Measurements from ENCODE around the gene NUDT2. TPM values are rescaled to one million over a fixed set of nuclear protein-coding genes. Genes with fewer than 3 reads are reported as not detected.

Gene NUDT2
- polyA plus RNA-seq, 1 of the 3 experiments (the other 2 are of a cell fraction): 47.8 TPM

- H3K9ac ChIP-seq: no peak overlapping the region
- 57% methylated on average over 3 of the region's 3 CpGs for WGBS (ENCODE audit: low lambda C conversion rate)
- no peak for TF ChIP-seq FOSL2 (IDR thresholded peaks at IDR 0.05; ENCODE audit: borderline replicate concordance, low read depth)
- TF ChIP-seq, protein P1, sequence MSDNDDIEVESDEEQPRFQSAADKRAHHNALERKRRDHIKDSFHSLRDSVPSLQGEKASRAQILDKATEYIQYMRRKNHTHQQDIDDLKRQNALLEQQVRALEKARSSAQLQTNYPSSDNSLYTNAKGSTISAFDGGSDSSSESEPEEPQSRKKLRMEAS (IDR thresholded peaks at IDR 0.05; ENCODE audit: low read depth): no peak
- TF ChIP-seq EP300 (IDR thresholded peaks at IDR 0.05; ENCODE audit: borderline replicate concordance in 1 of 2, low read depth in 1 of 2, low read length in 1 of 2): no peak
- no peak for TF ChIP-seq MEF2A (IDR thresholded peaks at IDR 0.05; ENCODE audit: borderline replicate concordance, low read depth)
- no peak for TF ChIP-seq ELF1 (IDR thresholded peaks at IDR 0.05)
- no peak for TF ChIP-seq SMC3 (IDR thresholded peaks at IDR 0.05; ENCODE audit: low read depth, low read length)
- no peak for TF ChIP-seq USF1 (IDR thresholded peaks at IDR 0.05; ENCODE audit: borderline replicate concordance, low read depth)
- peaks cover 6 to 10% of the 10 kb centered on the region in 2 experiments for H3K36me3 ChIP-seq (replicated peaks in 1 of 2; ENCODE audit: control insufficient read depth in 1 of 2, insufficient read depth in 2 of 2, low read length in 1 of 2)
- no peaks in the 10 kb centered on the region; the same call in 1 of the 2 replicates for H4K20me1 ChIP-seq (ENCODE audit: insufficient read depth)
- H3K4me3 ChIP-seq (ENCODE audit: low read depth in 2 of 2, low read length in 1 of 2): no peak overlapping the region
- no peak overlapping the region for H2AFZ ChIP-seq (ENCODE audit: low read depth)
- peaks cover 6% of the 10 kb centered on the region for H3F3A ChIP-seq (replicated peaks; ENCODE audit: insufficient read depth)
- peaks cover 0 to 4% of the 10 kb centered on the region in 2 experiments; a peak in 1 of 4 replicates for H3K4me1 ChIP-seq (ENCODE audit: control insufficient read depth in 1 of 2, insufficient read depth in 2 of 2, low read depth in 1 of 2, low read length in 1 of 2)
- H3K4me2 ChIP-seq: no peak overlapping the region
- H3K9me3 ChIP-seq: no peaks in the 10 kb centered on the region
- H3K79me2 ChIP-seq (ENCODE audit: insufficient read depth): peaks cover 46% of the 10 kb centered on the region; the same call in 1 of the 2 replicates
- ChIA-PET CTCF (interaction anchor here (1.2 to 6.7 kb wide), 12 partner anchors 7 to 300 kb away, joined by 3 to 149 read pairs (median 12); partner anchors contain the start of gene MYORG), POLR2A (interaction anchor here (0.6 kb wide), 1 partner anchor 97 kb away, joined by 3 read pairs; no protein-coding TSS in a partner anchor)
- no peak for DNase-seq
- no peaks in the 10 kb centered on the region for H3K9me2 ChIP-seq
- H3K27me3 ChIP-seq (ENCODE audit: insufficient read depth): no peaks in the 10 kb centered on the region
- no peak overlapping the region for H3K27ac ChIP-seq (ENCODE audit: low read depth in 2 of 2, low read length in 1 of 2)
Observed at GRCh38 chr9:34333836-34334235, 4.5 kb downstream of the NUDT2 start.

GRCh38 chr9:34334337-34334824, 5.0 kb downstream of the NUDT2 start:
- ChIA-PET POLR2A (no interaction called here), CTCF (interaction anchor here (1.2 to 6.7 kb wide), 10 partner anchors 9 to 299 kb away, joined by 3 to 149 read pairs (median 22); partner anchors contain the start of gene MYORG)
- Histone ChIP-seq H3K4me1 (ENCODE audit: control insufficient read depth in 1 of 2, insufficient read depth in 2 of 2, low read depth in 1 of 2, low read length in 1 of 2) (peaks cover 0 to 4% of the 10 kb centered on the region in 2 experiments; a peak in 1 of 4 replicates), H2AFZ (ENCODE audit: low read depth) (no peak overlapping the region), H3K79me2 (ENCODE audit: insufficient read depth) (peaks cover 46% of the 10 kb centered on the region; the same call in 1 of the 2 replicates), H3K4me3 (ENCODE audit: low read depth in 2 of 2, low read length in 1 of 2) (no peak overlapping the region), H3F3A (replicated peaks; ENCODE audit: insufficient read depth) (peaks cover 6% of the 10 kb centered on the region), H4K20me1 (ENCODE audit: insufficient read depth) (no peaks in the 10 kb centered on the region; the same call in 1 of the 2 replicates), H3K4me2 (no peak overlapping the region), H3K9me3 (no peaks in the 10 kb centered on the region), H3K9ac (no peak overlapping the region), H3K27me3 (ENCODE audit: insufficient read depth) (no peaks in the 10 kb centered on the region), H3K27ac (ENCODE audit: low read depth in 2 of 2, low read length in 1 of 2) (no peak overlapping the region), H3K9me2 (no peaks in the 10 kb centered on the region), H3K36me3 (replicated peaks in 1 of 2; ENCODE audit: control insufficient read depth in 1 of 2, insufficient read depth in 2 of 2, low read length in 1 of 2) (peaks cover 12 to 15% of the 10 kb centered on the region in 2 experiments)
- 100% methylated on average over 1 of the region's 1 CpG for WGBS (ENCODE audit: low lambda C conversion rate)
- DNase-seq: no peak
- TF ChIP-seq ELF1 (IDR thresholded peaks at IDR 0.05) (no peak), USF2 (IDR thresholded peaks at IDR 0.05; ENCODE audit: borderline replicate concordance, low read depth, low read length) (no peak), GATA2 (CRISPR knock-in tag; IDR thresholded peaks at IDR 0.05) (no peak), FOSL2 (IDR thresholded peaks at IDR 0.05; ENCODE audit: borderline replicate concordance, low read depth) (no peak), JUND (IDR thresholded peaks at IDR 0.05) (no peak), CHD2 (IDR thresholded peaks at IDR 0.05; ENCODE audit: low read length, partially characterized antibody) (no peak), IRF3 (IDR thresholded peaks at IDR 0.05; ENCODE audit: low read depth, low read length) (no peak), FOXJ3 (CRISPR knock-in tag; IDR thresholded peaks at IDR 0.05) (no peak), EZH2phosphoT487 (IDR thresholded peaks at IDR 0.05; ENCODE audit: borderline replicate concordance, low read depth) (no peak), SIN3A (IDR thresholded peaks at IDR 0.05; ENCODE audit: borderline replicate concordance, low read depth, low read length) (no peak), MXI1 (IDR thresholded peaks at IDR 0.05; ENCODE audit: low read depth, low read length) (no peak), FOXM1 (IDR thresholded peaks at IDR 0.05; ENCODE audit: low read depth) (no peak), POLR2AphosphoS5 (IDR thresholded peaks at IDR 0.05; ENCODE audit: low read depth, low read length) (no peak), NRF1 (IDR thresholded peaks at IDR 0.05; ENCODE audit: low read depth, low read length) (no peak)
- TF ChIP-seq, protein P2, sequence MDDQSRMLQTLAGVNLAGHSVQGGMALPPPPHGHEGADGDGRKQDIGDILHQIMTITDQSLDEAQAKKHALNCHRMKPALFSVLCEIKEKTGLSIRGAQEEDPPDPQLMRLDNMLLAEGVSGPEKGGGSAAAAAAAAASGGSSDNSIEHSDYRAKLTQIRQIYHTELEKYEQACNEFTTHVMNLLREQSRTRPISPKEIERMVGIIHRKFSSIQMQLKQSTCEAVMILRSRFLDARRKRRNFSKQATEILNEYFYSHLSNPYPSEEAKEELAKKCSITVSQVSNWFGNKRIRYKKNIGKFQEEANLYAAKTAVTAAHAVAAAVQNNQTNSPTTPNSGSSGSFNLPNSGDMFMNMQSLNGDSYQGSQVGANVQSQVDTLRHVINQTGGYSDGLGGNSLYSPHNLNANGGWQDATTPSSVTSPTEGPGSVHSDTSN (IDR thresholded peaks at IDR 0.05): no peak
- TF ChIP-seq, protein P1 (IDR thresholded peaks at IDR 0.05; ENCODE audit: low read depth): no peak
